Measurements from ENCODE around the gene DIDO1.

DIDO1 gene

DNA sequence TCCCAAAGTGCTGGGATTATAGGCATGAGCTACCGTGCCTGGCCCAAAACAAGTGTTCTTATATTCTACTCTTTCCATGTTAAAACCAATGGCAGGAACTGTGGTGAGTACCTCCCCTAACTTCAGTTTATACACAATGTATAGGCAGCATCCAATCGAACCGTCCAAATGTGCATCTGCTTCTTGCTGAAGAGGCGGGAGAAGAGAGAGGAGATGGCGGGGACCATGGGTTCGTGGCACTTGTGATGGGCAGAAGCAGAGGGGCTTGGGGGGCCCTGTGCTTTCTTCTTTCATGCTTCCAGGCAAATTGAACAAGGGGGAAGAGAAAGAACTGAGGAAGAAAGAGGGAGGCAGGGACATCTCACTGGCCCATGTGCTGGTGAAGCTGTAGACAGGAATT is 53.4 kb downstream of the DIDO1 start:
- no peak for DNase-seq (ENCODE audit: low read depth)
- TF ChIP-seq, protein P1, sequence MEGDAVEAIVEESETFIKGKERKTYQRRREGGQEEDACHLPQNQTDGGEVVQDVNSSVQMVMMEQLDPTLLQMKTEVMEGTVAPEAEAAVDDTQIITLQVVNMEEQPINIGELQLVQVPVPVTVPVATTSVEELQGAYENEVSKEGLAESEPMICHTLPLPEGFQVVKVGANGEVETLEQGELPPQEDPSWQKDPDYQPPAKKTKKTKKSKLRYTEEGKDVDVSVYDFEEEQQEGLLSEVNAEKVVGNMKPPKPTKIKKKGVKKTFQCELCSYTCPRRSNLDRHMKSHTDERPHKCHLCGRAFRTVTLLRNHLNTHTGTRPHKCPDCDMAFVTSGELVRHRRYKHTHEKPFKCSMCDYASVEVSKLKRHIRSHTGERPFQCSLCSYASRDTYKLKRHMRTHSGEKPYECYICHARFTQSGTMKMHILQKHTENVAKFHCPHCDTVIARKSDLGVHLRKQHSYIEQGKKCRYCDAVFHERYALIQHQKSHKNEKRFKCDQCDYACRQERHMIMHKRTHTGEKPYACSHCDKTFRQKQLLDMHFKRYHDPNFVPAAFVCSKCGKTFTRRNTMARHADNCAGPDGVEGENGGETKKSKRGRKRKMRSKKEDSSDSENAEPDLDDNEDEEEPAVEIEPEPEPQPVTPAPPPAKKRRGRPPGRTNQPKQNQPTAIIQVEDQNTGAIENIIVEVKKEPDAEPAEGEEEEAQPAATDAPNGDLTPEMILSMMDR (IDR thresholded peaks at IDR 0.05; ENCODE audit: control insufficient read depth, extremely low read depth, insufficient read depth) = no peak
- no peak overlapping the region for H3K4me3 ChIP-seq (ENCODE audit: low read depth, low read length)

DNA sequence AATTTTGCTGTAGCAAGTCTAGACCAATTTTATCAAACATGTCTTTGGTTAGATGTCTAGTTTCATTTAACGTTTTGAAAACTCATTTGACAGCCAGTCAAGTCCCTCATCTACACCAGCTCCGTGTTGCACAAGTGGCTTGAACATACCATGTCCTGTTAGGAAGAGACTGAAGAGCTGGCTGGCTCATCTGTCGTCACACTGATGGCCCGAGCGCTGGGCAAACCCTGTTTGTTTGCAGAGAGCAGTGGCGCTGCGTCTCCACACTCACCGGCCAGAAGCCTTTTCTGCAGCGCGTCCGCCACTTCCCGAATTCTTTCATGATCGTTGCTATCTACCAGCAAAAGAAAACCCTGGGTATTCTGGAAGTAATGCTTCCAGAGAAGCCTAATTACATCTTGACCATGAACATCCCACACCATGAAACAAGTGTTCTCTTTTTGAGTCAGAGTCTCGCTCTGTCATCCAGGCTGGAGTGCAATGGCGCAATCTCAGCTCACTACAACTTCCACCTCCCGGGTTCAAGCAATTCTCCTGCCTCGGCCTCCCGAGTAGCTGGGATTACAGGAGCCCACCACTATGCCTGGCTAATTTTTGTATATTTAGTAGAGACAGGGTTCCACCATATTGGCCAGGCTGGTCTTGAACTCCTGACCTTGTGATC is 54.0 kb downstream of the DIDO1 start:
- TF ChIP-seq, protein P1 (IDR thresholded peaks at IDR 0.05; ENCODE audit: control insufficient read depth, extremely low read depth, insufficient read depth) = no peak
- H3K4me3 ChIP-seq (ENCODE audit: low read depth, low read length) = no peak overlapping the region
- no peak for DNase-seq (ENCODE audit: low read depth)

DNA sequence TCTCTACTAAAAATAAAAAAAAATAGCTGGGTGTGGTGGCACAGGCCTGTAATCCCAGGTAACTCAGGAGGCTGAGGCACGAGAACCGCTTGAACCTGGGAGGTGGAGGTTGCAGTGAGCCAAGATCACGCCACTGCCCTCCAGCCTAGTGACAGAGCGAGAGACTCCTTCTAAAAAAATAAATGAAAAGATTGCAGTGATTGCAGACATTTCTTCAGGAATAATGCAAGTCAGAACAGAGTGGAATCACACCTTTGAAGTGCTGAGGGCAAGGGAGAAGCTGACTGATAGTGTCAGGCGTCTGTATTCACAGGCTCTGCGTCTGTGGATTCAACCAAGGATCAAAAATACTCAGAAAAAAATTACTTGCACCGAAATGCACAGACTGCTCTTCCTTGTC is 62.1 kb downstream of the DIDO1 start:
- H3K4me3 ChIP-seq (ENCODE audit: low read depth, low read length) = no peak overlapping the region
- DNase-seq (ENCODE audit: low read depth) = no peak
- TF ChIP-seq, protein P1 (IDR thresholded peaks at IDR 0.05; ENCODE audit: control insufficient read depth, extremely low read depth, insufficient read depth) = no peak

DNA sequence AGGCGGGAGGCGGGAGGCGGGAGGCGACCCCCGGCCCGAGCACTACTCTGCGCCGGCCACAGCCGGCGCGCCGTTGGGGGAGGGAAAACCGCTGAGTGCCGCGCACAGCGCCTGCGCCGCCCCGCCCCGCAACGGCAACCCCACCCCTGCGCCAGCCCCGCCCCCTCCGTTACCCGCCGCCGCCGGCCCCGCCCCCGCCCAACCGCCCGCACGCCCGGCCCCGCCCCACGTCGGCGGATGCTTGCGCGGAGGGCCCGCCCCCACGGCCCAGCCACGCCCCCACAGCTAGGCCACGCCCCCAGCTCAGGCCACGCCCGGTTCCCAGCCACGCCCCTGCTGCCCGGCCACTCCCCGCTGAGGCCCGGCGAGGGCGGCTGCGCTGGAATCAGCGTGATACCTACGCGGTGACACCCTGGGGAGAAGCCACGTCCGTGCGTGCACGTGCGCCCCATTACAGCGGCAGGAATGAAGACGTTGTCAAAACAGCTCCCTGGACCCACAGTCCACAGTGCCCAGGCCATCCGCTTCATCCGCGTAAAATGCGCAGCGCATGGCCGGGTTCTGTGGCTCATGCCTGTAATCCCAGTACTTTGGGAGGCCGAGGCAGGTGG is 64.5 kb downstream of the DIDO1 start, which contains the start of gene TCFL5:
TCFL5 (minus strand) TSS at position 97 of the 611 bp plus-strand sequence. CDS start 152 bp downstream, outside the sequence.
- TF ChIP-seq, protein P1 (IDR thresholded peaks at IDR 0.05; ENCODE audit: control insufficient read depth, extremely low read depth, insufficient read depth) = no peak
- peak within 1 kb of the TSS; percentile 53 for H3K4me3 ChIP-seq (ENCODE audit: low read depth, low read length)
- DNase-seq (ENCODE audit: low read depth) = peak; percentile 61

DNA sequence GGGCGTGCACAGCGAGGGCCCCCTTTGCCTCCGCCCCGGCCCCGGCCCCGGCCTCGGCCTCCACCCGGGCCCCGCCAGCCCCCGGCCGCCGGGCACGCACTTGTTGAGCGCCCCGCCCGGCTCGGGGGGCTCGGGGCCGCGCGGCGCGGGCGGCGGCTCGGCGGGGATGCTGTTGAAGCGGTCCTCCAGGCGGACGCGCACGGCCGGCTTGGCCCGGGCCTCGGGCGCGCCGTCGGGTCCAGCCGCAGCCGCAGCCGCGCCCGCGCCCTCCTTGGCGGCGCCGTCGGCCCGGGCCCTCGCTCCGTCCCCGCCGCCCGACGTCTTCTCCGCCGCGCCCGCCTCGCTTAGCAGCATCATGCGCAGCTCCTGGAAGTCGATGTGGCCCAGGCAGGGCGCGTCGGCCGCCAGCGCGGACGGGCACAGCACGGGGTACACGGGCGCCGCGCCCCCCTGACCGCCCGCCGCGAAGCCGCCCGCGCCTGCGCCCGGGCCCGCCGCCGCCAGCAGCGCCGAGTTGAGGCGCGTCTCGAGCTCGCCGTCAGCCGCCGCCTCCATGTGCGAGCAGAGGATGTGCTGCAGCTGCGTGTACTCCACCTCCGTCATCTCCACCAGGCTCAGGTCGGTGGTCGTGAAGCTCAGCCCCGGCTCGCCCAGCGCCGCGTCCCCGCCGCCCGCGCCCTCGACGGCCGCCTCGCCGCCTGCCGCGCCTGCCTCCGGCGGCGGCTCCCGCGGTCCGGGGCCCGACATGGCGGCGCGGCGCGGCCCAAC is 65.2 kb downstream of the DIDO1 start:
- H3K4me3 ChIP-seq (ENCODE audit: low read depth, low read length) = peak overlapping the region; percentile 53
- DNase-seq (ENCODE audit: low read depth) = no peak
- TF ChIP-seq, protein P1 (IDR thresholded peaks at IDR 0.05; ENCODE audit: control insufficient read depth, extremely low read depth, insufficient read depth) = no peak

DNA sequence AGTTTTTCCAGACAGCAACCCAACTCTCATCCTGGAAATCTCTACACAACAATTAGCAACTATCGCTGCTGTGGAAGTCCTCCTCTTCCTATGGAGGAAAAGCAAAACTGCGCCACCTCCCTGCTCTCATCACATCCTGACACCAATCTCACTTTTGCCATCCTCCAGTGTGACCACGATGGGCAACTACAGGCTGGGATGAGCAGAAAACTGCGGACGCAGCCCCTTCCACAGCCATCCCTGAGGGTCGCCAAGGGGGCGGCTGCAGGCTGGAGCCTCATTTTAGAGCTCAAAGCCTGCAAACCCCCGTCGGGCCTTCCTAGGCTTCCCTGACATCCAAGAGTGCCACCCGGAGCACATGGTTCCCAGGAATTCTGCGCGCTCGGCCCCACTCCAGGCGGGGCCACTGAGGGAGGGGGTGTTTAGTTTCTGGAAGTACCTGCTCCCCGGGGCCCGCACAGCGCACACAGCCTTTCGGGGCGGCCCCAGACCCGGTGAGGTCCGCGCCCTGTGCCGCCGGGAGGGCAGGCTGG is 65.8 kb downstream of the DIDO1 start:
- no peak for DNase-seq (ENCODE audit: low read depth)
- peak overlapping the region; percentile 53 for H3K4me3 ChIP-seq (ENCODE audit: low read depth, low read length)
- TF ChIP-seq, protein P1 (IDR thresholded peaks at IDR 0.05; ENCODE audit: control insufficient read depth, extremely low read depth, insufficient read depth) = peak; percentile 33; the same call in 1 of the 2 replicates

Data from LNCaP clone FGC (cell line).